ENCODE results near the gene PRR11. TPM values are rescaled to one million over a fixed set of nuclear protein-coding genes. Genes with fewer than 3 reads are reported as not detected.

Gene PRR11
- total RNA-seq (2014; rRNA removed; shearing (Covaris generic)), result 5.9 and 6.4 TPM in 2 replicates
- 15.0 and 15.4 TPM in 2 replicates for polyA plus RNA-seq (2016; fragmentation: Nextera tagmentation; extraction: Ambion mirVana)

- Histone ChIP-seq H3K4me3 (peak within 1 kb of the TSS; percentile 83), H2AFZ (peak within 1 kb of the TSS; percentile 95), H3K9ac (peak within 1 kb of the TSS; percentile 89), H3K27me3 (replicated peaks; ENCODE audit: insufficient read depth) (no peaks in the 10 kb centered on the region), H3K9me2 (ENCODE audit: insufficient read depth) (no peaks in the 10 kb centered on the region), H3K9me3 (ENCODE audit: low read depth) (no peaks in the 10 kb centered on the region), H3K79me2 (ENCODE audit: insufficient read depth) (peaks cover 84% of the 10 kb centered on the region), H3K4me1 (ENCODE audit: insufficient read depth) (peaks cover 31% of the 10 kb centered on the region), H3K4me2 (ENCODE audit: unreplicated experiment) (peak within 1 kb of the TSS; percentile 87), H3K27ac (peak within 1 kb of the TSS; percentile 85), H3F3A (ENCODE audit: insufficient read depth) (peaks cover 17% of the 10 kb centered on the region; the same call in 1 of the 2 replicates), H4K20me1 (ENCODE audit: insufficient read depth) (no peaks in the 10 kb centered on the region), H3K36me3 (ENCODE audit: low read depth) (no peaks in the 10 kb centered on the region)
- DNase-seq, result peak; percentile 100
- no peak for TF ChIP-seq EZH2 (IDR thresholded peaks at IDR 0.05; ENCODE audit: insufficient read depth, poor library complexity, severe bottlenecking)
- TF ChIP-seq EZH2phosphoT487 (IDR thresholded peaks at IDR 0.05; ENCODE audit: insufficient read depth, low read depth), result no peak
- in situ Hi-C loops (cut with MboI), result no loop called here
- WGBS, 2 experiments (ENCODE audit: low coverage in 1 of 2, low lambda C conversion rate in 2 of 2, missing lambda C conversion rate in 2 of 2), result 0 to 1% methylated on average over 25 of the region's 25 CpGs
Measured at GRCh38 chr17:59155439-59156177, at the start of gene PRR11. PRR11 (plus strand) TSS chr17:59155746; CDS start chr17:59169753, 14,007 bp downstream.

GRCh38 chr17:59105852-59106462 lies 49.6 kb upstream of the PRR11 start:
- peak; percentile 73 for DNase-seq
- 0 to 1% methylated on average over 12 to 16 of the region's 18 CpGs for WGBS, 2 experiments (ENCODE audit: low coverage in 1 of 2, low lambda C conversion rate in 2 of 2, missing lambda C conversion rate in 2 of 2)

GRCh38 chr17:59106463-59107305 lies 48.9 kb upstream of the PRR11 start, which contains the start of gene TRIM37:
TRIM37 (minus strand) TSS chr17:59106880; CDS start chr17:59106461, 419 bp downstream.
- H3K9me2 ChIP-seq (ENCODE audit: insufficient read depth), result no peaks in the 10 kb centered on the region
- peak; percentile 100 for DNase-seq
- H3K9me3 ChIP-seq (ENCODE audit: low read depth), result no peaks in the 10 kb centered on the region
- H3K27me3 ChIP-seq (replicated peaks; ENCODE audit: insufficient read depth), result no peaks in the 10 kb centered on the region
- H3K27ac ChIP-seq, result peak within 1 kb of the TSS; percentile 88
- H3K79me2 ChIP-seq (ENCODE audit: insufficient read depth), result peaks cover 41% of the 10 kb centered on the region
- peaks cover 4% of the 10 kb centered on the region; the same call in 1 of the 2 replicates for H3K36me3 ChIP-seq (ENCODE audit: low read depth)
- in situ Hi-C loops (cut with MboI), result no loop called here
- peaks cover 6% of the 10 kb centered on the region; the same call in 1 of the 2 replicates for H3F3A ChIP-seq (ENCODE audit: insufficient read depth)
- peak within 1 kb of the TSS; percentile 92 for H3K9ac ChIP-seq
- peak within 1 kb of the TSS; percentile 88 for H3K4me3 ChIP-seq
- H4K20me1 ChIP-seq (ENCODE audit: insufficient read depth), result no peaks in the 10 kb centered on the region
- peak within 1 kb of the TSS; percentile 94 for H3K4me2 ChIP-seq (ENCODE audit: unreplicated experiment)
- WGBS, 2 experiments (ENCODE audit: low coverage in 1 of 2, low lambda C conversion rate in 2 of 2, missing lambda C conversion rate in 2 of 2), result 1 to 2% methylated on average over 69 to 88 of the region's 89 CpGs
- peak within 1 kb of the TSS; percentile 92 for H2AFZ ChIP-seq
- TF ChIP-seq EZH2phosphoT487 (IDR thresholded peaks at IDR 0.05; ENCODE audit: insufficient read depth, low read depth), result no peak
- no peak for TF ChIP-seq EZH2 (IDR thresholded peaks at IDR 0.05; ENCODE audit: insufficient read depth, poor library complexity, severe bottlenecking)
- H3K4me1 ChIP-seq (ENCODE audit: insufficient read depth), result peaks cover 8% of the 10 kb centered on the region

More at GRCh38 chr17:59105852-59106462, 49.6 kb upstream of the PRR11 start:
- Histone ChIP-seq H3K9me3 (ENCODE audit: low read depth) (no peaks in the 10 kb centered on the region), H3K9me2 (ENCODE audit: insufficient read depth) (no peaks in the 10 kb centered on the region), H3K79me2 (ENCODE audit: insufficient read depth) (peaks cover 46% of the 10 kb centered on the region), H3K9ac (peak overlapping the region; percentile 92), H4K20me1 (ENCODE audit: insufficient read depth) (no peaks in the 10 kb centered on the region), H3K4me1 (ENCODE audit: insufficient read depth) (peaks cover 8% of the 10 kb centered on the region), H2AFZ (peak overlapping the region; percentile 83), H3K4me2 (ENCODE audit: unreplicated experiment) (peak overlapping the region; percentile 94), H3F3A (ENCODE audit: insufficient read depth) (peaks cover 6% of the 10 kb centered on the region; the same call in 1 of the 2 replicates), H3K27ac (peak overlapping the region; percentile 88), H3K36me3 (ENCODE audit: low read depth) (peaks cover 4% of the 10 kb centered on the region; the same call in 1 of the 2 replicates), H3K27me3 (replicated peaks; ENCODE audit: insufficient read depth) (no peaks in the 10 kb centered on the region), H3K4me3 (peak overlapping the region; percentile 88)
- TF ChIP-seq EZH2phosphoT487 (IDR thresholded peaks at IDR 0.05; ENCODE audit: insufficient read depth, low read depth) (no peak), EZH2 (IDR thresholded peaks at IDR 0.05; ENCODE audit: insufficient read depth, poor library complexity, severe bottlenecking) (no peak)
- in situ Hi-C loops (cut with MboI), result no loop called here

GRCh38 chr17:59107306-59107670 lies 48.3 kb upstream of the PRR11 start:
- in situ Hi-C loops (cut with MboI), result no loop called here
- 1 to 2% methylated on average over 10 of the region's 10 CpGs for WGBS, 2 experiments (ENCODE audit: low coverage in 1 of 2, low lambda C conversion rate in 2 of 2, missing lambda C conversion rate in 2 of 2)
- peak overlapping the region; percentile 92 for H3K9ac ChIP-seq
- DNase-seq, result no peak
- peak overlapping the region; percentile 71 for H3K27ac ChIP-seq
- peaks cover 8% of the 10 kb centered on the region for H3K4me1 ChIP-seq (ENCODE audit: insufficient read depth)
- H3K79me2 ChIP-seq (ENCODE audit: insufficient read depth), result peaks cover 35% of the 10 kb centered on the region
- H4K20me1 ChIP-seq (ENCODE audit: insufficient read depth), result no peaks in the 10 kb centered on the region
- no peaks in the 10 kb centered on the region for H3K9me2 ChIP-seq (ENCODE audit: insufficient read depth)
- H3K27me3 ChIP-seq (replicated peaks; ENCODE audit: insufficient read depth), result no peaks in the 10 kb centered on the region
- no peak for TF ChIP-seq EZH2phosphoT487 (IDR thresholded peaks at IDR 0.05; ENCODE audit: insufficient read depth, low read depth)
- TF ChIP-seq EZH2 (IDR thresholded peaks at IDR 0.05; ENCODE audit: insufficient read depth, poor library complexity, severe bottlenecking), result no peak
- H3K9me3 ChIP-seq (ENCODE audit: low read depth), result no peaks in the 10 kb centered on the region
- peaks cover 6% of the 10 kb centered on the region; the same call in 1 of the 2 replicates for H3F3A ChIP-seq (ENCODE audit: insufficient read depth)
- no peaks in the 10 kb centered on the region; the same call in 1 of the 2 replicates for H3K36me3 ChIP-seq (ENCODE audit: low read depth)
- peak overlapping the region; percentile 88 for H3K4me3 ChIP-seq
- peak overlapping the region; percentile 92 for H2AFZ ChIP-seq
- peak overlapping the region; percentile 93 for H3K4me2 ChIP-seq (ENCODE audit: unreplicated experiment)
